Measurements from ENCODE around the gene SLC28A1. TPM values are rescaled to one million over a fixed set of nuclear protein-coding genes. Genes with fewer than 3 reads are reported as not detected.

Gene SLC28A1
- total RNA-seq, 2 experiments from 2014 or later, result not detected

DNA sequence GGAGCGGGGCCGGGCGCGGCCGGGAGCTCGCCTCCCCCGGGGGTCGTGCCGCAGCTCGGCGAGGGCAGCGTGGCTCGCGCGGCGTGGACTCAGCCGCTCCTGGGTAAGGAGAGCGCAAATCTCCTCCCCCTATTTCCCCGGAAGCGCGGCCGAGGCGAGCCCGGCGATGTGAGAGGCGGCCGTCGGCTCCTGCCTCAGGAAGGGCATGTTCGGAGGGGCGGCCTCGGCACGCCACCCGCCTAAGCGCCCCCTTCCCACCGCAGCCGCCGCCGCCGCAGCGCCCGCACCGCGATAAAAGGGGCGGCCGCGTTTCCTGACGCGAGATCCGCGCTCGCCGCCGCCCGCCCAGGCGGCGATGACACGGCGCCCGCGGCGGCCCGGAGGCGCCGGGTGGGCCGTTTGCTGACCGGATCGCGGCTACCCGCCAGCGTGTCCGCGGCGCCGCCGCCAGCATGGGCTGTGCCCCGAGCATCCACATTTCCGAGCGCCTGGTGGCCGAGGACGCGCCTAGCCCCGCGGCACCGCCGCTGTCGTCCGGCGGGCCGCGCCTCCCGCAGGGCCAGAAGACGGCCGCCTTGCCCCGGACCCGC is 97.3 kb downstream of the SLC28A1 start, which contains the start of gene PDE8A:
Gene PDE8A (plus strand): TSS at position 146 of the 590 bp plus-strand sequence. CDS start 307 bp downstream, at position 453.
- ChIA-PET POLR2A (interaction anchor here (1.1 kb wide), 1 partner anchor 9 kb away, joined by 3 read pairs; no protein-coding TSS in a partner anchor), CTCF (ENCODE audit: unreplicated experiment) (interaction anchor here (0.5 kb wide), 1 partner anchor 382 kb away, joined by 3 read pairs; no protein-coding TSS in a partner anchor)
- H3K9me2 ChIP-seq (ENCODE audit: insufficient read depth, low read length), result no peaks in the 10 kb centered on the region
- no TSS peak for BruUV-seq (replicated peaks)
- peak within 1 kb of the TSS; percentile 90 for H3K4me2 ChIP-seq (ENCODE audit: low read length)
- H3K4me1 ChIP-seq (ENCODE audit: insufficient read depth, low read length, poor library complexity, severe bottlenecking), result peaks cover 44% of the 10 kb centered on the region
- intact Hi-C loops (cut with micrococcal nuclease; ENCODE audit: unreplicated experiment), result loop anchor here (2.0 kb wide), 3 partner anchors 29 to 383 kb away; no protein-coding TSS in a partner anchor
- TF ChIP-seq, protein P1, sequence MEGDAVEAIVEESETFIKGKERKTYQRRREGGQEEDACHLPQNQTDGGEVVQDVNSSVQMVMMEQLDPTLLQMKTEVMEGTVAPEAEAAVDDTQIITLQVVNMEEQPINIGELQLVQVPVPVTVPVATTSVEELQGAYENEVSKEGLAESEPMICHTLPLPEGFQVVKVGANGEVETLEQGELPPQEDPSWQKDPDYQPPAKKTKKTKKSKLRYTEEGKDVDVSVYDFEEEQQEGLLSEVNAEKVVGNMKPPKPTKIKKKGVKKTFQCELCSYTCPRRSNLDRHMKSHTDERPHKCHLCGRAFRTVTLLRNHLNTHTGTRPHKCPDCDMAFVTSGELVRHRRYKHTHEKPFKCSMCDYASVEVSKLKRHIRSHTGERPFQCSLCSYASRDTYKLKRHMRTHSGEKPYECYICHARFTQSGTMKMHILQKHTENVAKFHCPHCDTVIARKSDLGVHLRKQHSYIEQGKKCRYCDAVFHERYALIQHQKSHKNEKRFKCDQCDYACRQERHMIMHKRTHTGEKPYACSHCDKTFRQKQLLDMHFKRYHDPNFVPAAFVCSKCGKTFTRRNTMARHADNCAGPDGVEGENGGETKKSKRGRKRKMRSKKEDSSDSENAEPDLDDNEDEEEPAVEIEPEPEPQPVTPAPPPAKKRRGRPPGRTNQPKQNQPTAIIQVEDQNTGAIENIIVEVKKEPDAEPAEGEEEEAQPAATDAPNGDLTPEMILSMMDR (conservative IDR thresholded peaks at IDR 0.05; ENCODE audit: low read length), result no peak
- TF ChIP-seq EZH2phosphoT487 (IDR thresholded peaks at IDR 0.05; ENCODE audit: borderline replicate concordance, low read depth, low read length), result no peak
- H3K36me3 ChIP-seq (ENCODE audit: insufficient read depth, low read length), result no peaks in the 10 kb centered on the region
- H3K9me3 ChIP-seq (ENCODE audit: low read length), result no peaks in the 10 kb centered on the region
- H2AFZ ChIP-seq (ENCODE audit: low read length), result peak within 1 kb of the TSS; percentile 71
- 0 out of 2 replicates have a peak, but pooled peaks cover 4% of the 10 kb centered on the region for H4K20me1 ChIP-seq (ENCODE audit: insufficient read depth, low read length)
- peak within 1 kb of the TSS; percentile 68 for H3K27ac ChIP-seq (ENCODE audit: low read depth, low read length, poor library complexity, severe bottlenecking)
- H3K4me3 ChIP-seq (ENCODE audit: low read depth, low read length, poor library complexity, severe bottlenecking), result peak within 1 kb of the TSS; percentile 73
- DNase-seq (ENCODE audit: low spot score), result peak; percentile 64
- peaks cover 21% of the 10 kb centered on the region for H3K79me2 ChIP-seq (ENCODE audit: insufficient read depth, low read depth, low read length)

GRCh38 chr15:84982301-84982920 is 97.9 kb downstream of the SLC28A1 start:
- Histone ChIP-seq H3K9me2 (ENCODE audit: insufficient read depth, low read length) (no peaks in the 10 kb centered on the region), H3K4me1 (ENCODE audit: insufficient read depth, low read length, poor library complexity, severe bottlenecking) (peaks cover 44% of the 10 kb centered on the region), H3K79me2 (ENCODE audit: insufficient read depth, low read depth, low read length) (peaks cover 24% of the 10 kb centered on the region), H3K36me3 (ENCODE audit: insufficient read depth, low read length) (no peaks in the 10 kb centered on the region), H3K9me3 (ENCODE audit: low read length) (no peaks in the 10 kb centered on the region), H3K4me3 (ENCODE audit: low read depth, low read length, poor library complexity, severe bottlenecking) (peak overlapping the region; percentile 73), H4K20me1 (ENCODE audit: insufficient read depth, low read length) (0 out of 2 replicates have a peak, but pooled peaks cover 4% of the 10 kb centered on the region), H2AFZ (ENCODE audit: low read length) (no peak overlapping the region), H3K4me2 (ENCODE audit: low read length) (peak overlapping the region; percentile 90), H3K27ac (ENCODE audit: low read depth, low read length, poor library complexity, severe bottlenecking) (no peak overlapping the region)
- no TSS peak for BruUV-seq (replicated peaks)
- ChIA-PET POLR2A (interaction anchor here (0.8 kb wide), 1 partner anchor 24 kb away, joined by 4 read pairs; no protein-coding TSS in a partner anchor), CTCF (ENCODE audit: unreplicated experiment) (no interaction called here)
- intact Hi-C loops (cut with micrococcal nuclease; ENCODE audit: unreplicated experiment), result no loop called here
- TF ChIP-seq, protein P1 (conservative IDR thresholded peaks at IDR 0.05; ENCODE audit: low read length), result no peak
- TF ChIP-seq EZH2phosphoT487 (IDR thresholded peaks at IDR 0.05; ENCODE audit: borderline replicate concordance, low read depth, low read length), result no peak
- DNase-seq (ENCODE audit: low spot score), result peak; percentile 26

Data from OCI-LY7 (cell line).